Heart right ventricle (tissue), 16 donors: ENCODE data around the gene GNAO1. TPM values are rescaled to one million over a fixed set of nuclear protein-coding genes. Genes with fewer than 3 reads are reported as not detected.

Source experiments
- ATAC-seq, 8 donors: fragments of 200-7000 bp; cut with Tn5 transposase; one replicate each; pipeline ENCODE4 v1.9.1; 2020; ENCODE audit warnings: mild to moderate bottlenecking in 8 of 8, moderate library complexity in 8 of 8, moderate number of reproducible peaks in 1 of 8
- DNase-seq, 2 donors: peaks; one replicate each; pipeline ENCODE4 v3.0.0-alpha.2; 2020
- H3K27ac ChIP-seq, 10 donors: fragments of 200-600 bp; sonication (generic) in 2 of 10; one replicate each; pipeline versions ENCODE4 v1.5.0 to v1.8.0; 2020 to 2022; ENCODE audit warnings: mild to moderate bottlenecking in 3 of 10
- H3K27me3 ChIP-seq, 7 donors: fragments of 200-600 bp; one replicate each; pipeline ENCODE4 v1.8.0; 2021 to 2022; ENCODE audit warnings: mild to moderate bottlenecking in 2 of 7
- H3K36me3 ChIP-seq, 9 donors: fragments of 200-600 bp; sonication (generic) in 1 of 9; one replicate each; pipeline versions ENCODE4 v1.5.0 to v1.8.0; 2020 to 2022; ENCODE audit warnings: mild to moderate bottlenecking in 2 of 9
- H3K4me1 ChIP-seq, 9 donors: fragments of 200-600 bp; sonication (generic) in 1 of 9; one replicate each; pipeline versions ENCODE4 v1.5.0 to v1.8.0; 2020 to 2022; ENCODE audit warnings: mild to moderate bottlenecking in 4 of 9
- H3K4me3 ChIP-seq, 10 donors: fragments of 200-600 bp; sonication (generic) in 2 of 10; one replicate each; pipeline versions ENCODE4 v1.5.0 to v1.8.0; 2020 to 2022; ENCODE audit warnings: mild to moderate bottlenecking in 7 of 10, moderate library complexity in 2 of 10
- H3K9me3 ChIP-seq, 11 donors: fragments of 200-600 bp in 10 of 11; sonication (generic) in 2 of 11; one replicate each; pipeline versions ENCODE4 v1.5.0 to v1.8.0; 2013 to 2022; ENCODE audit warnings: mild to moderate bottlenecking in 2 of 11, control low read depth in 1 of 11, moderate library complexity in 1 of 11
- WGBS, 2 donors: extraction: QIAGEN DNeasy Blood & Tissue Kit; methylation state at CpG; one replicate each; pipeline ENCODE4 v1.1.7; 2013; ENCODE audit warnings: inconsistent platforms in 1 of 2; 5-methylcytosine and 5-hydroxymethylcytosine counted together
- intact Hi-C, 10 donors: fragments of 100-400 bp; cut with DNase I; formaldehyde crosslinking; loops; one replicate each; pipeline versions ENCODE4 v1.11.1 to v1.14.2; 2022
- polyA plus RNA-seq, 2 donors: library from polyadenylated mRNA; stranded (reverse); fragments of 200-250 nt; gene quantifications; one replicate each; pipeline ENCODE4 v1.2.3, GENCODE V29; 2013
- total RNA-seq, 10 donors: library from RNA; stranded (reverse); fragmentation: NEBNext Ultra II Directional in 3 of 10; extraction: Animal tissue kit (Norgen Biotek cat#: 25700) in 3 of 10; gene quantifications; one replicate each; pipeline versions ENCODE4 v1.2.1 to v1.2.4, GENCODE V29; 2021 to 2023
- TF ChIP-seq, protein P1 (sequence below), 9 donors: fragments of 200-600 bp; sonication (generic) in 2 of 9; IDR thresholded peaks; one replicate each; pipeline versions ENCODE4 v1.5.0 to v1.8.0; 2021 to 2022; ENCODE audit warnings: antibody characterized with exemption in 9 of 9, mild to moderate bottlenecking in 5 of 9, moderate library complexity in 1 of 9
- donor health status: Arrhythmogenic right ventricular cardiomyopathy.
- donor health status: ischemic (EF 13 %, LVEDD 7.1; RV severe dilation, severe dysfunction).
- donor health status: healthy with polysubstance abuse.
- donor health status: DM: no; HTN: yes; CAD: no.
- donor health status: DM: no; HTN: no; CAD: no.
- donor health status: ischemic (EF 25% LVEDD 6.9; RV normal size, moderate dysfunction).
- donor health status: ischemic (EF 25% LVEDD 5.7; RV mildly dilated, moderate dysfunction).
- donor health status: healthy.
- donor health status: DM: yes; HTN: yes; CAD: no.
- donor health status: Ischemic cardiomyopathy.
- donor health status: ischemic (EF 35%, LVEDD 5.7; RV mildly dilated, moderate dysfunction).
- donor health status: nonischemic (EF 11% LVEDD 7.7; RV severe dilation, severe dysfunction).
- donor health status: DM: yes; HTN: yes; CAD: no.
- donor health status: PGD.
- donor health status: ischemic (EF 29% LVEDD 5.4; RV normal size, mild dysfunction).
- donor health status: nonischemic (EF 23%, LVEDD 6.1; RV moderate dilation, normal function).

The GNAO1 gene
- total and polyA plus RNA-seq, 12 donors, result 1.4 to 36.7 (median 13.5) TPM

DNA sequence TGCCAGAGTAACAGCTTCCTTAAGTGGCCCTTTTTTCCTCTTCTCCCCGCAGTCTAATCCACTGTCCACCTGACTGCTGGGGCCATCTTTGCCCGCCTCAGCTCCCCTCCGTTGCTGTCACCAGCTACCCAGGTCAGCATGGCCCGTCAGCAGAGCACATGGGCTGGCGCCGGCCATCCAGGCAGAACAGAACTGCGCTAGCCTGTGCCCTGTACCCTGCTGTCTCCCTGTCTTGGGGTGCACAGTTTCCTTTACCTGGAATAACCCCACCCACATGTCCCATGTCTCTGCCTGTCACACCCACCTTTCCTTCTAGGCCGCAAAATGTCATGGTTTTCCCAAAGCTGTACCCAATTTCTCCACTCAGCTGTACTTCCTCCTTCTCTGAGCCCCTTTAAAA is 55.7 kb downstream of the GNAO1 start:
- H3K27me3 ChIP-seq, result no peaks in the 10 kb centered on the region
- peaks cover 0 to 20% (median 12%) of the 10 kb centered on the region in 9 donors for H3K4me1 ChIP-seq
- TF ChIP-seq, protein P1, sequence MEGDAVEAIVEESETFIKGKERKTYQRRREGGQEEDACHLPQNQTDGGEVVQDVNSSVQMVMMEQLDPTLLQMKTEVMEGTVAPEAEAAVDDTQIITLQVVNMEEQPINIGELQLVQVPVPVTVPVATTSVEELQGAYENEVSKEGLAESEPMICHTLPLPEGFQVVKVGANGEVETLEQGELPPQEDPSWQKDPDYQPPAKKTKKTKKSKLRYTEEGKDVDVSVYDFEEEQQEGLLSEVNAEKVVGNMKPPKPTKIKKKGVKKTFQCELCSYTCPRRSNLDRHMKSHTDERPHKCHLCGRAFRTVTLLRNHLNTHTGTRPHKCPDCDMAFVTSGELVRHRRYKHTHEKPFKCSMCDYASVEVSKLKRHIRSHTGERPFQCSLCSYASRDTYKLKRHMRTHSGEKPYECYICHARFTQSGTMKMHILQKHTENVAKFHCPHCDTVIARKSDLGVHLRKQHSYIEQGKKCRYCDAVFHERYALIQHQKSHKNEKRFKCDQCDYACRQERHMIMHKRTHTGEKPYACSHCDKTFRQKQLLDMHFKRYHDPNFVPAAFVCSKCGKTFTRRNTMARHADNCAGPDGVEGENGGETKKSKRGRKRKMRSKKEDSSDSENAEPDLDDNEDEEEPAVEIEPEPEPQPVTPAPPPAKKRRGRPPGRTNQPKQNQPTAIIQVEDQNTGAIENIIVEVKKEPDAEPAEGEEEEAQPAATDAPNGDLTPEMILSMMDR (IDR thresholded peaks at IDR 0.05), result no peak
- no peak overlapping the region for H3K4me3 ChIP-seq
- no peak overlapping the region for H3K27ac ChIP-seq
- H3K9me3 ChIP-seq, result no peaks in the 10 kb centered on the region
- intact Hi-C loops, result no loop called here
- no peaks in the 10 kb centered on the region for H3K36me3 ChIP-seq
- DNase-seq (no peak), ATAC-seq (peak in 1 of 8 donors; percentile 26)
- 98% methylated on average over 8 of the region's 8 CpGs for WGBS, 2 donors

- Histone ChIP-seq H3K4me1 (peaks cover 4 to 28% (median 19%) of the 10 kb centered on the region in 9 donors), H3K4me3 (no peak overlapping the region), H3K27ac (no peak overlapping the region), H3K9me3 (no peaks in the 10 kb centered on the region), H3K36me3 (no peaks in the 10 kb centered on the region), H3K27me3 (no peaks in the 10 kb centered on the region)
- DNase-seq, result no peak
- intact Hi-C loops, result no loop called here
- no peak for ATAC-seq
- TF ChIP-seq, protein P1 (IDR thresholded peaks at IDR 0.05), result no peak
Measured at GRCh38 chr16:56247808-56248207, 56.5 kb downstream of the GNAO1 start.

DNA sequence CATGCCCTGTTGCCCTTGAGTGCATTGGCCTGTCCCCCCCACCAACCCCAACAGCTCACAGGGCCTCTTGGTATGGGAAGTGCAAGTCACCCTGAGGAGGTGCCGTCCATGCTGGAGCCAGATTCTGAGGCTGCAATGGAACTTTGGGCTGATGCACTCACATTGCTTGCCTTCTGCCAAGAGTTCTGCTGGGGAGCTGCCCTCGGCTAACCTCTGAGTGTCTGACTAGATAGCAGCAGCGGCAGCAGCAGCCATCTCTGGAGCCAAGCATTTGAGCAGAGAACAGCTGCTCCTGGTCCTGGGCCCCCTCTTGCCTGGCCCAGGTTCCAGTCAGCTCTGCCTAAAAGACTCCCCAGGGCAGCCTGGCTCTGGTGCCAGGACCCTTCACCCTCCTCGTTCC is 61.5 kb downstream of the GNAO1 start:
- TF ChIP-seq, protein P1 (IDR thresholded peaks at IDR 0.05), result no peak
- peak overlapping the region in 9 of 10 donors; percentile 19 to 83 (median 57) for H3K27ac ChIP-seq
- DNase-seq (peak; percentile 58 to 59), ATAC-seq (peak; percentile 73 to 91 (median 83))
- peaks cover 0 to 5% (median 0%) of the 10 kb centered on the region in 11 donors for H3K9me3 ChIP-seq
- H3K36me3 ChIP-seq, result no peaks in the 10 kb centered on the region
- intact Hi-C loops, result loop anchor here in 1 of 10 donors (5.0 kb wide), 1 partner anchor 61 kb away; the partner anchor contains the start of gene GNAO1
- WGBS, 2 donors, result 26 to 32% methylated on average over 4 of the region's 4 CpGs
- no peaks in the 10 kb centered on the region for H3K27me3 ChIP-seq
- no peak overlapping the region for H3K4me3 ChIP-seq
- H3K4me1 ChIP-seq, result peaks cover 9 to 50% (median 35%) of the 10 kb centered on the region in 9 donors

DNA sequence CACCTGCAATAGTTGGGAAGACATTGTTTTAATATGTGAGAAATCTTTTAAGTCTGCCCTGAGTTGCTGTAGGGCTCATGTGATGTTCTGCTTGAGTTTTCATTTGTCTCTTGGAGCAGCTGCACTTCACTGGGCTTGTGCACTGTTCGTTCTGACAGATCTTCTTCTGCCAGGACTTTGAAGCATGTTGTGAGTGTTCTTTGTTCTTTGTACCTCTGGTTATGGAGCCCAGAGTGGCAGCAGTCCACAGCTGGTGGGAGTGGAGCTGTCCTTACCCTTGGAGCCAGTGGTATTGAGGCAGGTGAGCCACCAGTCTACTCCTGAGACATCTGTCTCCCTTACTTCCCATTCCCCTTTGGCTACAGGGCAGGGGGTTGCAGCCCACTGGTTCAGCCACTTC is 64.6 kb downstream of the GNAO1 start:
- Histone ChIP-seq H3K4me1 (peaks cover 15 to 68% (median 47%) of the 10 kb centered on the region in 9 donors), H3K9me3 (peaks cover 0 to 5% (median 0%) of the 10 kb centered on the region in 11 donors), H3K27me3 (no peaks in the 10 kb centered on the region), H3K27ac (peak overlapping the region in 2 of 10 donors; percentile 2 to 26), H3K36me3 (no peaks in the 10 kb centered on the region), H3K4me3 (no peak overlapping the region)
- 54 to 77% methylated on average over 1 of the region's 1 CpG for WGBS, 2 donors
- intact Hi-C loops, result loop anchor here in 2 of 10 donors (5.0 kb wide), 1 partner anchor 64 kb away; the partner anchor contains the start of gene GNAO1 (in 2 of the 2)
- TF ChIP-seq, protein P1 (IDR thresholded peaks at IDR 0.05), result no peak
- DNase-seq, result no peak
- ATAC-seq, result no peak
